ENCODE data around the gene URB2. TPM values are rescaled to one million over a fixed set of nuclear protein-coding genes. Genes with fewer than 3 reads are reported as not detected.

URB2 gene
- total and polyA plus RNA-seq, 2 of the 13 experiments (the other 11 are each of a cell fraction or from before 2014, with no cell fraction given), result 4.0 to 17.6 TPM

GRCh38 chr1:229629261-229629660 lies 3.2 kb downstream of the URB2 start (continued):
- TF ChIP-seq MATR3 (CRISPR knock-in tag; IDR thresholded peaks at IDR 0.05) (no peak), GABPB1 (CRISPR knock-in tag; IDR thresholded peaks at IDR 0.05) (no peak)

- in situ Hi-C loops (cut with HindIII; ENCODE audit: extremely low pct_ligation_motif_present, low pct_unique_long_range_greater_than_20kb) (no loop called here), intact Hi-C loops (cut with micrococcal nuclease; ENCODE audit: unreplicated experiment) (no loop called here)
- no peak for DNase-seq (ENCODE audit: low spot score)
- no peak overlapping the region for H3K4me3 ChIP-seq (replicated peaks in 1 of 3; ENCODE audit: insufficient read depth in 1 of 3, low read depth in 2 of 3, low read length in 3 of 3)
- 97% methylated on average over 3 of the region's 3 CpGs for WGBS (ENCODE audit: low lambda C conversion rate)
- no peak for ATAC-seq
- H3K79me2 ChIP-seq (ENCODE audit: insufficient read depth, low read length), result peaks cover 49% of the 10 kb centered on the region
- ChIA-PET CTCF (ENCODE audit: low intra/inter-chr PET ratio, low total read pairs) (no interaction called here), POLR2A (no interaction called here)
- H3K9me3 ChIP-seq (ENCODE audit: low read length), result no peaks in the 10 kb centered on the region
- FAIRE-seq, result no peak
- H3K36me3 ChIP-seq (replicated peaks in 1 of 2; ENCODE audit: control insufficient read depth in 1 of 2, insufficient read depth in 2 of 2, low read length in 2 of 2), result peaks cover 6 to 44% of the 10 kb centered on the region in 2 experiments
- no peaks in the 10 kb centered on the region for H4K20me1 ChIP-seq (ENCODE audit: insufficient read depth, low read length)
- no peak overlapping the region for H3K27ac ChIP-seq (ENCODE audit: extremely low read length, insufficient read depth, low read length)
- H3K4me2 ChIP-seq (ENCODE audit: low read depth, low read length), result no peak overlapping the region
- no peak overlapping the region for H3K9ac ChIP-seq (ENCODE audit: insufficient read depth, low read depth, low read length)
- no peak overlapping the region for H2AFZ ChIP-seq (ENCODE audit: low read length)
- BruUV-seq (replicated peaks), result no TSS peak
- peaks cover 9% of the 10 kb centered on the region for H3K4me1 ChIP-seq (ENCODE audit: insufficient read depth, low read length)
- H3K27me3 ChIP-seq (ENCODE audit: control insufficient read depth in 1 of 2, insufficient read depth in 2 of 2, low read length in 2 of 2), result no peaks in the 10 kb centered on the region; a peak in 1 of 5 replicates
- TF ChIP-seq SP2 (CRISPR knock-in tag; IDR thresholded peaks at IDR 0.05) (no peak), TFAP4 (IDR thresholded peaks at IDR 0.05; ENCODE audit: borderline replicate concordance, low read depth) (no peak), TFE3 (CRISPR knock-in tag; IDR thresholded peaks at IDR 0.05) (no peak), ZNF253 (CRISPR knock-in tag; IDR thresholded peaks at IDR 0.05; ENCODE audit: borderline replicate concordance) (no peak), MLXIP (CRISPR knock-in tag; IDR thresholded peaks at IDR 0.05; ENCODE audit: borderline replicate concordance) (no peak), ZNF562 (CRISPR knock-in tag; IDR thresholded peaks at IDR 0.05; ENCODE audit: borderline replicate concordance) (no peak), THRA (CRISPR knock-in tag; IDR thresholded peaks at IDR 0.05; ENCODE audit: borderline replicate concordance) (no peak), MED13 (CRISPR knock-in tag; IDR thresholded peaks at IDR 0.05) (no peak), LBX2 (CRISPR knock-in tag; IDR thresholded peaks at IDR 0.05; ENCODE audit: borderline replicate concordance) (no peak), MAFK (conservative IDR thresholded peaks at IDR 0.05 in 1 of 2, IDR thresholded peaks at IDR 0.05 in 1 of 2; ENCODE audit: low read length in 2 of 2) (no peak), MEF2D (CRISPR knock-in tag; IDR thresholded peaks at IDR 0.05) (no peak), FIP1L1 (IDR thresholded peaks at IDR 0.05; ENCODE audit: borderline replicate concordance, insufficient read depth, low read depth, low read length) (no peak), ZNF205 (CRISPR knock-in tag; IDR thresholded peaks at IDR 0.05) (no peak), ZBTB7A (CRISPR knock-in tag; IDR thresholded peaks at IDR 0.05) (no peak)
Measured at GRCh38 chr1:229631148-229631547, 5.1 kb downstream of the URB2 start.
